RWPE1 (cell line): Measurements from ENCODE around the gene TDRD15.

ENCODE experiments used
- CTCF ChIA-PET: fragments of 350-600 bp; sonication (Branson Sonifier 250); formaldehyde crosslinking; extraction: SDS; loops from one replicate; lab custom pipeline; 2021; lab: Yijun Ruan, JAX
- POLR2A ChIA-PET: fragments of 400-600 bp; formaldehyde crosslinking; extraction: SDS; loops from one replicate; lab custom pipeline; 2020; ENCODE audit warnings: antibody characterized with exemption; ENCODE audit not compliant: low non-redundant PET; lab: Yijun Ruan, JAX
- DNase-seq: peaks from one replicate; pipeline ENCODE4 v3.0.0; 2012; ENCODE audit warnings: low spot score
- H3K27ac ChIP-seq: fragments of 450-650 bp; 2 replicates; pipeline ENCODE4 v1.5.1; 2017
- CTCF ChIP-seq: fragments of 450-650 bp; conservative IDR thresholded peaks from 2 replicates; pipeline ENCODE4 v1.5.1; 2017; ENCODE audit warnings: low read depth, mild to moderate bottlenecking

Gene TDRD15

GRCh38 chr2:21123473-21124393 lies at the start of gene TDRD15:
TDRD15 (plus strand) TSS chr2:21123968; CDS start chr2:21137468, 13,500 bp downstream.
- DNase-seq, result no peak
- TF ChIP-seq CTCF, result no peak
- CTCF ChIA-PET, result no interaction called here
- POLR2A ChIA-PET, result no interaction called here
- H3K27ac ChIP-seq, result no peak within 1 kb of the TSS

- CTCF ChIA-PET, result no interaction called here
- DNase-seq, result no peak
- POLR2A ChIA-PET, result no interaction called here
- TF ChIP-seq CTCF, result no peak
- H3K27ac ChIP-seq, result no peak overlapping the region
Observed at GRCh38 chr2:21078296-21078695, 45.5 kb upstream of the TDRD15 start.

GRCh38 chr2:21083482-21083881 lies 40.3 kb upstream of the TDRD15 start:
- no peak for DNase-seq
- CTCF ChIA-PET, result interaction anchor here (0.5 kb wide), 1 partner anchor 10 kb away, joined by 3 read pairs; no protein-coding TSS in a partner anchor
- TF ChIP-seq CTCF, result no peak
- POLR2A ChIA-PET, result no interaction called here
- H3K27ac ChIP-seq, result no peak overlapping the region

- no peak for TF ChIP-seq CTCF
- no peak for DNase-seq
- POLR2A ChIA-PET, result no interaction called here
- no peak overlapping the region for H3K27ac ChIP-seq
- CTCF ChIA-PET, result no interaction called here
Observed at GRCh38 chr2:21084401-21084800, 39.4 kb upstream of the TDRD15 start.

- DNase-seq, result no peak
- POLR2A ChIA-PET, result no interaction called here
- TF ChIP-seq CTCF, result no peak
- no peak overlapping the region for H3K27ac ChIP-seq
- CTCF ChIA-PET, result interaction anchor here (0.6 kb wide), 1 partner anchor 696 kb away, joined by 3 read pairs; no protein-coding TSS in a partner anchor
Observed at GRCh38 chr2:21092308-21092869, 31.4 kb upstream of the TDRD15 start.

- ChIA-PET POLR2A (no interaction called here), CTCF (interaction anchor here (0.6 kb wide), 1 partner anchor 287 kb away, joined by 3 read pairs; no protein-coding TSS in a partner anchor)
- no peak for TF ChIP-seq CTCF
- no peak overlapping the region for H3K27ac ChIP-seq
- no peak for DNase-seq
Observed at GRCh38 chr2:21095178-21095577, 28.6 kb upstream of the TDRD15 start.
